GM19193 (cell line): Measurements from ENCODE around the gene TPRKB.

Source experiments
- POLR2A ChIP-seq: IDR thresholded peaks from 4 replicates; pipeline ENCODE4 v1.6.1; 2011; ENCODE audit not compliant: insufficient read depth, insufficient read length; ENCODE audit errors: extremely low read depth

Gene TPRKB

DNA sequence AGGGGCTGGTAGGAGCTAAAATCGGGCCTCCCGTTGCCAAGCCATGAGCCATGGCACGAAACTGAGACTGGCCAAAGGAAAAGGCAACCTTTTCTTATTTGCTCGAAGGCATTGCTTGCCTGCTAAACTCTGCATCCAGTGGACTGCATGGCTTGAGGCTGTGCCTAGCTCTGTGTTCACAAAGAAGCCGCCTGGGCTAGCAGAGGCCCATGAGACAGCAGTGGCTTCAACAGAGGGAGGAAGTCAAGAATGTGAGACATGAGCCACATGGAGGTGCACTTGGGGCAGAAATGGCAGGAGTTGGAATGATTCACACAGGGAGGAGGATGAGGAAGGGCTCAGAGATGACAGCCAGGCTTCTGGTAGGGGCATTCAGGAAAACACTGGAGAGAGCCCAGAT, 33.5 kb downstream of the TPRKB start:
- TF ChIP-seq POLR2A, result no peak

GRCh38 chr2:73701968-73702665, 35.0 kb downstream of the TPRKB start:
- no peak for TF ChIP-seq POLR2A

DNA sequence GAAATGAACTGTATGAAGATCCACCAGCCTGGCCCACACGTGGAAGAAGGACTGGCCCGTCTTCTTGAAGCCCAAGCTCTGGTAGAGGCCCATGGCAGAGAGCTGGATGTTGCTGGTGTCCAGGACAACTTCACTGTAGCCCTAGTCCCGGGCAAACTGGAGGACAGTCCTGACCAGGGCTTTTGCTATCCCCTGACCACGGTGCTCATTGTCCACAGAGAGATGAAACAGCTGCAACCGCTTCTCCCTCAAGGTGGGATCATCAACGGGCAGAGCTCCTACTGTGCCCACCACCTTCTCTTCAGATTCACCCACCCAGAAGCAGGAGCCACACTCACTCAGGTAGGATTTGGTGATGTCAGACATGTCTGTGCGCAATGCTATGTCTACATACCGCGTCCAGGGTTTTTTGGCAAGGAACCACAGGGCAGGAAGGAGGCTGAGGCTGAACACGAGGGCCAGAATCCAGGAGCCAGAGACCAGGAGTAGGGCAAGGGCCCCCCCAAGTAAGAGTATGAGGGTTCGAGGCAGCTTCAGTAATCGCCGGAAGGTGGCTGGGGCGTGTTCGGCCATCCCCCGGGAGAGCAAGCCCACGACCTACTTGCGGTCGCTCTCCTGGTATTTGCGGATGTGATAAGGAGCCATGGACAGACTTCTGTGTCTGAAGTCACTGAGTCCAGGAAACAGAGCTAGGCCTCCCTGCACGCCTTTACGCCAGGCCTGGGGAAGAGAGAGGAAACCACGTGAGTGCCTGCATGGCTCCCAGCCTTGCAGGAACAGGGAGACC, 36.3 kb downstream of the TPRKB start:
- no peak for TF ChIP-seq POLR2A

GRCh38 chr2:73700131-73700611, 37.0 kb downstream of the TPRKB start:
- TF ChIP-seq POLR2A, result no peak

GRCh38 chr2:73699437-73699836, 37.7 kb downstream of the TPRKB start:
- no peak for TF ChIP-seq POLR2A

DNA sequence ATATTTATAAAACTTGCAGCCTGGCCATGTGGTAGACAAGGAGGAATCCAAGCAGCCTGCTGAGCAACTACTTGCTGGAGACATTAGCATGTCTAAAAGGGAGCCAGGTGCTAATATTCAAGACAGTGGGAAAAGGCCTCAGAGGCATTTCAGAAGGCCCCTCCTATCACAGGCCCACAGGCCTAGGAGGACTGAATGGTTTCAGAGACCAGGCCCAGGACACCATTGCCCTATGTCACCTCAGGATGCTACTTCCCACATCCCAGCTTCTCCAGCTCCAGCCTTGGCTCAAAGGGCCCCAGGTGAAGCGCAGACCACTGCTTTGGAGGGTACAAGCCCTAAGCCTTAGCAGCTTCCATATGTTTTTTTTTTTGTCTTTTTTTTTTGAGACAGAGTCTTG, 39.0 kb downstream of the TPRKB start:
- no peak for TF ChIP-seq POLR2A

DNA sequence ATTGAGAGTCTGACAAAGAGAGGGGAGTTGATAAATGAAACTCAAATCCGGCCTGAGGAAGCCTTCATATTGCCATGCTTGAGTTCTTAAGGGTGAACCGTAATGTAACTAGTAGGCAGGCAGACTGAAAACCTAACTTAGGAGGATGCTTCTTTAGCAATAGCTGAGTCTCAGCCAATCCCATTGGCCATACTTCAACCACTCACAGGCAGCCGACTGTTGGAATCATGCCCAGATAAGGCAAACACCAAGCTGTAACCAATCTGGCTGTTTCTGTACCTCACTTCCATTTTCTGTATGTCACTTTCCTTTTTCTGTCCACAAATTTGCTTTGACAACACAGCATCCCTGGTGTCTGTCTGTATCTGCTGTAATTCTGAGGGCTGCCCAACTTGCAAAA, 39.5 kb downstream of the TPRKB start:
- no peak for TF ChIP-seq POLR2A

DNA sequence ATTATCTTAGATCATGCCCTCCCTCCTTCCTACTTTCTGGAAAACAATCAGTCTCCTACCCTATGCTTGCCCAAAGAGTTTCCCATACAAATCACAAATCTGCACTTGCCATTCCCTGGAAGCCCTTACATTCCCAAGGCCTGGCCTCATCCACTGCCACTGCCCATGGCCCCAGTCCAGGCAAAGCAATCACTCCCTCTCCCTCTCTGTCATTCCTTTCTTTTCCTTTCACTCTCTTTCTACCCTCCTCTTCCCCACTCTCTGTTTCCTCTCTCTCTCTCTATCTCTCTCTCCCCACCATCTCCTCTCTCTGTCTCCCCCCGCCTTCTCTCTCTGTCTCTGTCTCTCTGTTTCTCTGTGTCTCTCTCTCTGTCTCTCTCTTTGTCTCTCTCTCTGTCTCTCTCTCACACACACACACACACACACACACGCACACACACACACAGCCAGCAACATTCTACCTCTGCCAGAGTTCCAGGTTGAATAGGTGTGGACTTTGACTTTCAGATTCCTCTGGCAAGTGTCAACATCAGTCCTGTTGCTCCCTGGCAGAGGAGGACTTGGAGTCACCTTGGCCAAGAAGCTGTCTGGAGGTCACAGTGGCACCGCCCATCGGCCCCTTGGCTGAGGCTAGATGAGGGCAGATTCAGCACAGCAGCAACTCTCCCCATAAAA, 51.2 kb downstream of the TPRKB start:
- TF ChIP-seq POLR2A, result no peak
